Stomach (tissue), 9 donors: ENCODE results near the gene ZNF74. TPM values are rescaled to one million over a fixed set of nuclear protein-coding genes. Genes with fewer than 3 reads are reported as not detected.
A peak's percentile ranks its signal among the peaks of the same experiment; 100 is the strongest.

Experiments
- DNase-seq, 2 donors: peaks; one replicate each; pipeline versions ENCODE4 v3.0.0 to v3.0.0-alpha.2; 2013 to 2019
- H3K27ac ChIP-seq, 5 donors: fragments of 200-600 bp in 4 of 5; sonication (generic) in 4 of 5; one replicate each; pipeline ENCODE4 v1.5.1; 2013 to 2019; ENCODE audit warnings: mild to moderate bottlenecking in 1 of 5, moderate library complexity in 1 of 5
- H3K27me3 ChIP-seq, 3 donors: fragments of 200-600 bp; sonication (generic); one replicate each; pipeline ENCODE4 v1.5.1; 2017 to 2019; ENCODE audit warnings: mixed run types in 1 of 3
- H3K36me3 ChIP-seq, 4 donors: fragments of 200-600 bp; sonication (generic); 1 replicate in 3 of 4; 2 replicates in 1 of 4; pipeline ENCODE4 v1.5.1; 2016 to 2019
- H3K4me1 ChIP-seq, 4 donors: fragments of 200-600 bp; sonication (generic); one replicate each; pipeline ENCODE4 v1.5.1; 2016 to 2019
- H3K4me3 ChIP-seq, 4 donors: fragments of 200-600 bp; sonication (generic) in 3 of 4; one replicate each; pipeline ENCODE4 v1.5.1; 2016 to 2019; ENCODE audit warnings: mild to moderate bottlenecking in 1 of 4
- H3K9me3 ChIP-seq, 4 donors: fragments of 200-600 bp; sonication (generic); one replicate each; pipeline ENCODE4 v1.5.1; 2016 to 2019
- EP300 ChIP-seq: sonication (generic); formaldehyde crosslinking; IDR thresholded peaks from one replicate; pipeline ENCODE4 v1.6.1; 2017; ENCODE audit warnings: antibody characterized with exemption
- POLR2A ChIP-seq, 4 donors: fragments of 450-650 bp; IDR thresholded peaks; one replicate each; pipeline ENCODE4 v1.6.1; 2016; ENCODE audit warnings: antibody characterized with exemption in 4 of 4, control low read depth in 2 of 4, mild to moderate bottlenecking in 1 of 4, moderate library complexity in 1 of 4
- POLR2AphosphoS5 ChIP-seq, 3 donors: sonication (generic); formaldehyde crosslinking; IDR thresholded peaks; one replicate each; pipeline ENCODE4 v1.6.1; 2016; ENCODE audit warnings: antibody characterized with exemption in 3 of 3
- WGBS, 5 donors: extraction: QIAGEN DNeasy Blood & Tissue Kit in 3 of 5; methylation state at CpG; one replicate each; pipeline versions ENCODE4 v1.1.5 to v1.1.7; 2013 to 2018; 5-methylcytosine and 5-hydroxymethylcytosine counted together
- intact Hi-C: fragments of 100-400 bp; cut with DNase I; formaldehyde crosslinking; loops from one replicate; pipeline ENCODE4 v1.15.1; 2023; ENCODE audit warnings: low total_unique reads
- polyA plus RNA-seq, 3 donors: library from polyadenylated mRNA; stranded (reverse); fragments of 200-250 nt; gene quantifications; one replicate each; pipeline ENCODE4 v1.2.3, GENCODE V29; 2013
- total RNA-seq, 5 donors: library from RNA; depleted of rRNA; stranded (reverse); fragments of >200 nt; gene quantifications; one replicate each; pipeline versions ENCODE4 v1.1.0 to v1.2.3, GENCODE V29; 2014 to 2016
- TF ChIP-seq, protein P1 (sequence below), 7 experiments: fragments of 450-650 bp in 4 of 7; fragments of 200-600 bp in 3 of 7; sonication (generic) in 3 of 7; IDR thresholded peaks; one replicate each; pipeline ENCODE4 v1.5.1; 2016 to 2019; ENCODE audit warnings: antibody characterized with exemption in 7 of 7, control low read depth in 2 of 7, mild to moderate bottlenecking in 1 of 7
- donor health status: healthy with polysubstance abuse.
- donor health status: Bipolar disorder and iron deficiency.
- donor health status: healthy.

The ZNF74 gene
- total and polyA plus RNA-seq, 8 donors, result 3.1 to 29.9 (median 8.2) TPM

- H3K36me3 ChIP-seq, result peaks cover 9 to 61% (median 52%) of the 10 kb centered on the region in 4 donors
- no peak overlapping the region for H3K4me3 ChIP-seq
- no peak for TF ChIP-seq POLR2A (IDR thresholded peaks at IDR 0.05)
- TF ChIP-seq EP300, result no peak
- DNase-seq, result no peak
- H3K9me3 ChIP-seq, result no peaks in the 10 kb centered on the region
- 66 to 89% (median 84%) methylated on average over 7 to 21 of the region's 21 CpGs for WGBS, 5 donors
- peaks cover 0 to 23% (median 12%) of the 10 kb centered on the region in 3 donors for H3K27me3 ChIP-seq
- peak overlapping the region in 2 of 5 donors; percentile 3 to 61 for H3K27ac ChIP-seq
- peaks cover 11 to 36% (median 27%) of the 10 kb centered on the region in 4 donors for H3K4me1 ChIP-seq
- intact Hi-C loops, result no loop called here
Measured at GRCh38 chr22:20441631-20442484, 47.9 kb downstream of the ZNF74 start.

- peaks cover 0 to 15% (median 6%) of the 10 kb centered on the region in 3 donors for H3K27me3 ChIP-seq
- intact Hi-C loops, result no loop called here
- peak overlapping the region in 2 of 5 donors; percentile 3 to 61 for H3K27ac ChIP-seq
- no peak overlapping the region for H3K4me3 ChIP-seq
- TF ChIP-seq POLR2AphosphoS5 (IDR thresholded peaks at IDR 0.05) (no peak), POLR2A (IDR thresholded peaks at IDR 0.05) (no peak), EP300 (no peak)
- TF ChIP-seq, protein P1, sequence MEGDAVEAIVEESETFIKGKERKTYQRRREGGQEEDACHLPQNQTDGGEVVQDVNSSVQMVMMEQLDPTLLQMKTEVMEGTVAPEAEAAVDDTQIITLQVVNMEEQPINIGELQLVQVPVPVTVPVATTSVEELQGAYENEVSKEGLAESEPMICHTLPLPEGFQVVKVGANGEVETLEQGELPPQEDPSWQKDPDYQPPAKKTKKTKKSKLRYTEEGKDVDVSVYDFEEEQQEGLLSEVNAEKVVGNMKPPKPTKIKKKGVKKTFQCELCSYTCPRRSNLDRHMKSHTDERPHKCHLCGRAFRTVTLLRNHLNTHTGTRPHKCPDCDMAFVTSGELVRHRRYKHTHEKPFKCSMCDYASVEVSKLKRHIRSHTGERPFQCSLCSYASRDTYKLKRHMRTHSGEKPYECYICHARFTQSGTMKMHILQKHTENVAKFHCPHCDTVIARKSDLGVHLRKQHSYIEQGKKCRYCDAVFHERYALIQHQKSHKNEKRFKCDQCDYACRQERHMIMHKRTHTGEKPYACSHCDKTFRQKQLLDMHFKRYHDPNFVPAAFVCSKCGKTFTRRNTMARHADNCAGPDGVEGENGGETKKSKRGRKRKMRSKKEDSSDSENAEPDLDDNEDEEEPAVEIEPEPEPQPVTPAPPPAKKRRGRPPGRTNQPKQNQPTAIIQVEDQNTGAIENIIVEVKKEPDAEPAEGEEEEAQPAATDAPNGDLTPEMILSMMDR (IDR thresholded peaks at IDR 0.05), result no peak
- peaks cover 9 to 61% (median 52%) of the 10 kb centered on the region in 4 donors for H3K36me3 ChIP-seq
- no peaks in the 10 kb centered on the region for H3K9me3 ChIP-seq
- 71 to 82% (median 76%) methylated on average over 7 of the region's 7 CpGs for WGBS, 5 donors
- H3K4me1 ChIP-seq, result peaks cover 5 to 30% (median 20%) of the 10 kb centered on the region in 4 donors
- DNase-seq, result no peak
Measured at GRCh38 chr22:20442485-20443284, 48.7 kb downstream of the ZNF74 start.

DNA sequence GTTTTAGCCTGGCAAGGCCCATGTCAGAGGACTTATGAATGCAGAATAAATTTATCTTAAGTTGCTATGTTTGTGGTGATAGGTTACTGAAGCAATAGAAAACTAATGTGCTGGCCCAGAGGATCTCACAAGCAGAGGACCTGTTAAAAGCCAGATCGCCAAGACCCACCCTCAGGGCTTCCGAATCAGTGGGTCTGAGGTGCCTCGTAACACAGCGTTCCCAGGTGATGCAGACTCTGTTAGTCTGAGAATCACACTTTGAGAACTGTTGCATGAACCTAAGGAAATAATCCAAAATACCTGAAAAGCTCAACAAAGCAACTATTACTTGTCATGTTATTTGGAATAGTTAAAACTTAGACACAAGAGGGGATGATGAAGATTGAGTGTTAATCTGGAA lies 50.4 kb downstream of the ZNF74 start:
- peaks cover 9 to 61% (median 52%) of the 10 kb centered on the region in 4 donors for H3K36me3 ChIP-seq
- 96 to 99% (median 97%) methylated on average over 4 of the region's 4 CpGs for WGBS, 5 donors
- intact Hi-C loops, result no loop called here
- DNase-seq, result no peak
- TF ChIP-seq EP300 (no peak), POLR2AphosphoS5 (IDR thresholded peaks at IDR 0.05) (no peak), POLR2A (IDR thresholded peaks at IDR 0.05) (no peak)
- TF ChIP-seq, protein P1 (IDR thresholded peaks at IDR 0.05), result no peak
- H3K27ac ChIP-seq, result no peak overlapping the region
- H3K27me3 ChIP-seq, result no peaks in the 10 kb centered on the region
- peaks cover 0 to 15% (median 4%) of the 10 kb centered on the region in 4 donors for H3K4me1 ChIP-seq
- no peaks in the 10 kb centered on the region for H3K9me3 ChIP-seq
- no peak overlapping the region for H3K4me3 ChIP-seq

- no peak for DNase-seq
- WGBS, 5 donors, result 94 to 96% (median 95%) methylated on average over 21 of the region's 21 CpGs
- peaks cover 9 to 63% (median 60%) of the 10 kb centered on the region in 4 donors for H3K36me3 ChIP-seq
- intact Hi-C loops, result no loop called here
- H3K4me1 ChIP-seq, result peaks cover 0 to 8% (median 4%) of the 10 kb centered on the region in 4 donors
- H3K4me3 ChIP-seq, result no peak overlapping the region
- no peaks in the 10 kb centered on the region for H3K27me3 ChIP-seq
- H3K9me3 ChIP-seq, result no peaks in the 10 kb centered on the region
- TF ChIP-seq POLR2A (IDR thresholded peaks at IDR 0.05), result no peak
- TF ChIP-seq POLR2AphosphoS5 (IDR thresholded peaks at IDR 0.05), result no peak
- TF ChIP-seq, protein P1 (IDR thresholded peaks at IDR 0.05), result no peak
- no peak for TF ChIP-seq EP300
- no peak overlapping the region for H3K27ac ChIP-seq
Measured at GRCh38 chr22:20446383-20446970, 52.5 kb downstream of the ZNF74 start.
